Hematopoietic multipotent progenitor cell treated with erythropoietin and hydrocortisone succinate and interleukin-3 and kit ligand, for 6 days (in vitro differentiated cells): ENCODE measurements around the gene COL11A2.
"Not testable (repeated sequence)": the region's sequence is repeated elsewhere in the genome, so short reads cannot be mapped to it uniquely, and the experiment has no call there.

Source experiments
- DNase-seq: peaks from one replicate; pipeline ENCODE4 v3.0.0-alpha.2; 2015

The COL11A2 gene

DNA sequence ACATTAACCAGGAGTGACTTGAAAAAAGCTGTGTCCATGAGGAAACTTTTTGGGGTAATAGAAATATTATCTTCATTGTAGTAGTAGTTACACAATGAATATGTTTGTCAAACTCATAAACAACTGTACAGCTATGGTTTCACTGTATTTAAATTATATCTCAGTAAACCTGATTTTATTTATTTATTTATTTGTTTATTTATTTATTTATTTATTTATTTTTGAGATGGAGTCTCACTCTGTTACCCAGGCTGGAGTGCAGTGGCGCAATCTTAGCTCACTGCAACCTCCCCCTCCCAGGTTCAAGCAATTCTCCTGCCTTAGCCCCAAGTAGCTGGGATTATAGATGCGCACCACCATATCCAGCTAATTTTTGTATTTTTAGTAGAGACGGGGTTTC is 41.7 kb downstream of the COL11A2 start:
- DNase-seq, result not testable (repeated sequence)

DNA sequence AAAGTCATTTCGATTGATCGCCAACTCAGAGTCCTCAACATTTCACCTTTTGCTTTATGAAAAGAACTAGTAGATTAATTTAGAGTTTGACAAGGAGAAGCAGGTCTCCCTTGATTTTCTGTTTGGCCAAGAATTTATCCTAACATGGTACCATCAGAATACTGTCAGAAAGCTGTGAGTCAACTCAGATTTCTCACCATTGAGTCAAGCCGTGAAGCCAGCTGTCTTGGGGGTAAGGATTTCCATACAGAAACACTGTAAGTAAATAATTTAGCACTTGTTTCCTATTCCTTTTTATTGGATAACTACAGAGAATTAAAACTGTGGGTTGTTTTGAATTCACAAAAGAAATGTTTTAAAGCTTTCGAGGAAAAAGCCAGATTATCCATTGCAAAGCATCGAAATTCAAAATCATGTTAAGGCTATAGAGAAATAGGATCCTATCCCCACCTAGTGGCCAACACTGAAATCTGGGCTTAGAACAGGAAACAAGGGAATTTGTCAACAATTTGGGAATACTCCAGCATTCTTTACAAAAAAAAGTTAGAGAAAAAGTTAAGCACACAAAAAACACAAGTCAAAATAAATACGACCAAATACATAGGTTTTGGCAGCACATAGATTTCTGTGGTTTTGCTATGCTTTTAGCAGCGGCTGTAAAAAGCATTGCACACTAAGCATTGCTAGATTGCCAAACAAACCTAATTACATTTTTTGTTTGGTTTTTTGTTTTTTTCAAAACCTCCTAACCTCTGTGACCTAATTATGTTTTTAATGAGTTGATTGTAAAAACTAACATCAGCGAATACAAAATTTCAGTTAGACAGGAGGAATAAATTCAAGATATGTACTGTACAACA is 44.2 kb downstream of the COL11A2 start:
- DNase-seq, result peak; percentile 62

- DNase-seq, result peak; percentile 56
These were observed 47.9 kb downstream of the COL11A2 start for GRCh38 chr6:33144373-33144772.

GRCh38 chr6:33143113-33143770 is 49.0 kb downstream of the COL11A2 start:
- DNase-seq, result no peak

DNA sequence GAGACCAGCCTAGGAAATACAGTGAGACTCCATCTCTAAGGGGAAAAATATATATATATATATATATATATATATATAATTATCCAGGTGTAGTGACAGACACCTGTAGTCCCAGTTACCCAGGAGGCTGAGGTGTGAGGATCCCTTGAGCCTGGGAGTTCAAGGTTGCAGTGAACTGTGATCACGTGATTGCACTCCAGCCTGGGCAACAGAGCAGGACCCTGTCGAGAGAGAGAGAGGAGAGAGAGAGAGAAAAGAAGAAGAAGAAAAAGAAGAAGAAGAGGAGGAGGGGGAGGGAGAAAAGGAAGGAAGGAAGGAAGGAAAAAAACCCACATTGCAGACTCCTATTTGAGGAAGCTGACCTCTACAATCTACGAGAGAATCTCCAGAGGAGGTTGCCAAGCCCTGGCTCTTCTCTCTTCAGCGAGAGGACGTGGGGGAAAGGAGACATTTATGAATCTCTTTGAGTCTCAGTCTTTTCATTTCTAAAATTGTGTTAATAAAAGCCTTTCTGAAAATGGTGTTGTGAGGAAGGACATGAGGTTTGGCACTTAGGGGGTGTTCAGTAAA is 49.7 kb downstream of the COL11A2 start:
- no peak for DNase-seq

DNA sequence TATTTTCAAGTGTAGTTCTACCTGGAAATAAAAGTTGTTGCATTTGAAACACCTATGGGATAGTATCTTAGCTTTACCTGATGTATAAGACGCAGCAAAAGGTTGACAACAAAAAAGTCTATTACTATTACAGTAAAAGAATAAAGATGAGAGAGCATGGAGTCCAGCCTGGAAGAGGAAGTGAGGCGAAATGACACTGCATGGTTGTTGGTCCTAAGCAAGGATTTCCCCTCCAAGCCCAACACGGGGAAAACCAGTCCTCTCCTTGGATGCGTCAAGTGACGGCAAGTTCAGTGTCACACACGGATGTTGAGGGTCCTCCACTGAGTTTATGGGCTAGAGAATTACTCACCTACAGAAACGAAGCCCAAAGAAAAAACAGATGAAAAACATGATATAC is 51.7 kb downstream of the COL11A2 start:
- no peak for DNase-seq

- no peak for DNase-seq
These were observed 52.6 kb downstream of the COL11A2 start for GRCh38 chr6:33139596-33140206.

DNA sequence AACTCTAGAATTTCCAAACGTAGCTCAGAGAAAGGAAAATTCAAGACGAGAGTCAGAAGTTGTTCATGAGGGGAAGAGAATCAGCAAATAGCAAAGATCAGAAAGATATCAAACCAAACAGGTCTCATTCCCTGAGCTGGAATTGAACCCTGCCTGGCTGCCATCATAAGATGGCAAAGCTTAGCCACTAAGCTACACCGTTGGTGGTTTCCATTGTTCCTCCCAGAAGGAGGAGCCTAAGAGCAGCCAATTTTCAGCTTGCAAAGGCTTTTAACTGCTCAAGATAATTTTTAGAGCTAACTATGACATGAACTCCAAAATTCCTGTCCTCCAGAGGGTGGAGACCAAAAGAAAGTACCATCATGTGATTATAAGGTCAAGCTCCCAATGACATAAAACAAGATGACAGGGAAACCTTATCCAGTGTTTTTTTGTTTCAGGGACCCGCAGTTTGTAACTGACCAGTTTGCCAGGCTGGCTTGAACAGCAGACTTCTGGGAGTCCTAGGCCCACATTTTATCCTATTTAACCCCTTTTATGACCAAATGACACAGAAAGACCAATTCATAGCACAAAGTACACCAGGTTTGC is 55.9 kb downstream of the COL11A2 start:
- DNase-seq, result no peak

DNA sequence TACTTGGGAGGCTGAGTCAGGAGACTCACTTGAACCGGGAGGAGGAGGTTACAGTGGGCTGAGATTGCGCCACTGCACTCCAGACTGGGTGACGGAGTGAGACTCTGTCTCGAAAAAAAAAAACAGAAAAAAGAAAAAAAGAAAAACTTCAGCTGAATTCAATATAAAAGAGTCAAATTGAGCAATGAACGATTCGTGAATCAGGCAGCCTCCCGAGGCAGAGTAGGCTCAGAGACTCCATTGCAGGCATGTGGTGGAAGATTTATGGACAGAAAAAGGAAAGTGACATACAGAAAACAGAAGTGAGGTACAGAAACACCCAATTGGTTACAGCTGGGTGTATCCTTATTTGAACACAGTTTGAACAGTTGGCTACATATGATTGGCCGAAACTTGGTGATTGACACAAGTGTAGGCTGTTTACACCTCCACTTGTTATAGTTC is 60.2 kb downstream of the COL11A2 start:
- no peak for DNase-seq

DNA sequence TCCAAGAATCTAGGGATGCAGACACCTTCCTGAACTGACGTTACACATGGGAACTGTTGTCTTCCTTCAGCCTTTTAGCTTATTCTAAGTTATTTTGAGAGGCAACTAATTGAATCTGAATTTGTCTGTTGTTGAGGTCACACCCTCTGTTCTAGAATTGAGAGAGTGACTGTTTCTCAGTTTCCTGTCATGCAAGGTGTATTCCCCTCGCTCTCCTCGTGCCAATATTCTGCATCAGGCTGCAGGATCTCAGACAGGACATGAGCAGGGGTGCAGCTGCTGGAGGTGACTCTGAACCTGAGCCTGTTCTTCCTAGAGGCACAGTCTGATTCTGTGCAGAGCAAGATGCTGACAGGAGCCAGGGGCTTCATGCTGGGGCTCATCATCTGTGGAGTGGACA is 63.9 kb downstream of the COL11A2 start:
- no peak for DNase-seq

DNA sequence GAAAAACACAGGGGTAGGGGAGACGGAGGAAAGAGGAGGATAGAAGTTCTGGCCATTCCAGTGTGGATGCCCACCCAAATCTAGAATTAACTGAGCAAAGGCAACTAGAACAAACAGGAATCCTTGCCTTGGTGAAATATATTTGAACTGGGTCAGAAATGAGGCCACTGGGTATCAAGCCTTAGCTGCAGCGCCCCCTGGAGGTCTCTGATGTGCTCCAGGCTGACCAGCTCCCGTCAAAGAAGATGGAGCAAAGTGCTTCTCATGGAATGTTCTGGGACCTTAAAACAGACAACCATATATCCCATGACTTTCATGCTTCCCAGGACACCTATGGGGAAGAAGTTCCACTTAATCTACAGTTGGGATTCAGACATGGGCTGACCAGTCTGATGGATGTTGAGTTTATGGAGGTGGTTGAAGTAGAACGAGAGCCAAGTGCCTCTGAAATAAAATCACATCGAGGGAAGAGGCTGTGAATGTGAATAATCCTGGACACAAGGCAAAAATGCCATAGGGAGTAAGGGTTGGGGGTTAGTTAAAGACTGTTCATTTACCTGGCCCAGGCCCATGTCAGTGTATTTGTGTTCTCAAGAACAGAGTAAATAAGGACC is 66.1 kb downstream of the COL11A2 start:
- peak; percentile 88 for DNase-seq

DNA sequence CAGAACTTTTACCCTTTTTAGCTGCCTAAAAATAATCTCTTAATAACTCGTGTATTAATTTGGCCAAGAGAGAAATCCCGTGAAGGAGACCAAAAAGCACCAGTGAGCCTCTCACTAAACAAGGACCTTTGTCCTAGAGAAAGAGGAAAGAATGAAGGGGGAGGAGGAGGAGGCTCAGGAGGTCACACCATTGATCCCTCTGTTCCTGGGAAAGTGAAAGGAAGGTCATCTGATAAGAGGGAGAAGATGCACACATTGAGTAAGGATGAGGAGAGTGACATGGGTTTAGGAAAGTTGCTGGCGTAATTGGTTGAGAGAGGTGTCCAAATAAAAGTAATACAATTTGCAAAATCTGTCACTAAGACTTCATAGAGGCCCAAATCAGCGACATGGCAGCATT is 67.3 kb downstream of the COL11A2 start:
- no peak for DNase-seq

DNA sequence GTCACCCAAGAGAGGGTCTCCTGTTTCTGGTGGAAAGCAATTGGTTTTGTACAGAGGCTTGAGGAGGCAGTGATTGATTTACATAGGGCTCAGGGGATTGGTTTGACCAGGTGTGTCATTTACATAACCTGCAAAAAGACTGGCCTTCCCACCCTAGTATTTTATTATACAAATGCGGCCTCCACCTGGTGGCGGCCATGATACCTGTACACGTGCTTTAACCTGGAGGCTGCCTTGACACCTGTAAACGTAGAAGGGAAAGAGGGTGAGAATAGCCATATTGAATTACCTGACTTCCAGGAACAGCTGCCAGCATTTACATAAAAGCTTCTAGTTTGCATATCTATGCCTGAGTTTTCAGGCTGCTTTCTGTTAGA is 67.8 kb downstream of the COL11A2 start:
- no peak for DNase-seq

DNA sequence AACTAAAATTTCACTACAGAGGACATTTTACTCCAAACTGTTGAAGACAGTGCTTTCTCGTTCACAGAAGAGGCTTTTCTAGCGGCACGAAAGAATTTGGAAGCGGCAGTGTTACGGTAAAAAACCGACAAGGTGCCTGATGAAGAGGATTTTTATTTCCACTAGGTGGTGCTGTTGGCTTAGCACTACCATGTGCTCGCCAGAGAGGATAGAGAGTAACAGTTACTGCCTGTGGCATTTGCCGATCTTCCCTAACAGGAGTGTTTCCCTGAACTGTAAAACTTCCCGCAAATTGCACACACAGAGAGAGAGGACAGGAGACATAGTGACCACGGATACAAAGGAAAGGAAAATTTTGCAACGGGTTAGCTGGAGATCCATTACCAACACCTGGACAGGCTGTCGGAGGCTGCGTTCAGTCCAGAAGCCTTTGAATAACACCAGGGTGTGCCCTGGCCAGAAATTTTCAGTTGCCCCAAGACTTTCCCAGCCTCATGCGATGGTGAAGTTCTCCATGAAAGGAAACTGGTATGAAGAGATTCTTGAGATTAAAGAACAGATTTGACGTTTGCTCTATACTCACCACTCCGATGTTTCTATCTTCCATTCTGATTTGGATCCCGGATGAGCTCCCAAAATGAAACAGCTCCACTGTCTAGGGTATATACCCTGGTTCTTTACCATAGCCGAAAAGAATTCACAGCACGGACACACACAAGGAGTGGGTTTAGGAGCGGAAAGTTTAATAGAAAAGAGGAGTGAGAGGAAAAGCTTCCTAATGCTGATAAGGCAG is 68.3 kb downstream of the COL11A2 start:
- DNase-seq, result peak; percentile 86

DNA sequence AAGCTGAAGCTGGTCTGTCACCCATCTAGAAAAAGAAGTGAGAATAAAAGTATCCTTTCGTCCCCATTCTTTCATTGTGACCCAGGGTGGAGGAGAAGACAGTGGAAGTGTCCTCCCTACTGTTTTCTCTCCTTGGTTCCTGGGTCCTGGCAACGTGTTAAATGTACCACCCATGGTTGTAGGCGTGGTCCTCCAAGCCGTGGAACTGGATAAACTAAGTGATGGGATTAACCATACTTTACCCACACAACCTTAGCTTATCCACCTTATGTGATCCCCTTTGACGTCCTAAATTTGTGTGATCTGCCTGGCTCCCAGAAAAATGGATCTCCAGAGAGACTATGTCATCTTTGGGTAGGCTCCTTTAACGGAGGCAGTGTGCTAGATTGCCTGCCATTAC is 69.1 kb downstream of the COL11A2 start:
- DNase-seq, result no peak

- DNase-seq, result no peak
These were observed 72.3 kb downstream of the COL11A2 start for GRCh38 chr6:33120001-33120400.

DNA sequence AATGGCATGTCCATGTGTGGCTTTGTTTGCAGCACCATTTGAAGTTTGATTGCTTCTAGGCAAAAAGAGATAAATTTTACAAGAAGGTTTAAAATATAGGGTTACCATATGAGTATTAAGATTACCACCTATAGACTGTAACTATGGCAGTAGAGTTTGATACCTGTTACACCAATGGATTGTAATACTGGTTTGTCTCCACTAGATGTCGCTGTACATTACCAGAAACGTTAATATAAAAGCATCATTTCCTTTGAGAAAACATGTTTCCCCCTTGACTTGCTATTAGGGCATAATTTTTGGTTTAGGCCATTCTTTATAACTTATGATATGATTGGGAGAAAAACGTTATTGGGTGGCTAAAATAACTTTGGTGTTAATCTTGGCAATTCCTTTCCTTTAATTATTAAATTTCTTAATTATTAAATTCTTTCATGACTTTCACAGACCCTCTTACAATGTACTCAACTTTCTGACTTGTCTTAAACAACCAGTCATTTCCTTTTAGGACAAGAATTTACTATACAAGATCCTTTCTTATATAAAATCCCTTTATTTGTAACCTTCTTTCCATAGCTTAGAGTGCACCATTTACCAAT is 73.6 kb downstream of the COL11A2 start:
- peak; percentile 79 for DNase-seq

DNA sequence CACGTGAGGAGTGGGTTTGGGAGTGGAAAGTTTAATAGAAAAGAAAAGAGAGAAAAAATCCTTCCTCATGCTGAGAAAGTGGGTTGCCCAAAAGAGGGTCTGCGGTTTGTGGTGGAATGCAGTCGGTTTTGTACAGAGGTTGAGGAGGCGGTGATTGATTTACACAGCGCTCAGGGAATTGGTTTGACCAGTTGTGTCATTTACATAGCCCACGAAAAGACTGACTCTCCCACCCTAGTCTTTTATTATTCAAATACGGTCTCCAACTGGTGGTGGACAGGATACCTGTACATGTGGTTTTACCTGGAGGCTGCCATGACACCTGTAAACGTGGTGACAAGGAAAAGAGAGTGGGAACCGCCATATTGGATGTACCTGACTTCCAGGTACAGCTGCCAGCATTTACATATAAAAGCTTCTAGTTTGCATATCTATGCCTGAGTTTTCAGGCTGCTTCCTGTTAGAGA is 74.4 kb downstream of the COL11A2 start:
- DNase-seq, result no peak

GRCh38 chr6:33116841-33117711 is 75.2 kb downstream of the COL11A2 start:
- DNase-seq, result no peak

GRCh38 chr6:33116417-33116816 is 75.8 kb downstream of the COL11A2 start:
- DNase-seq, result no peak
